Measurements from ENCODE around the gene C1orf105.
"Not testable (repeated sequence)": the region's sequence is repeated elsewhere in the genome, so short reads cannot be mapped to it uniquely, and the experiment has no call there.

The C1orf105 gene

DNA sequence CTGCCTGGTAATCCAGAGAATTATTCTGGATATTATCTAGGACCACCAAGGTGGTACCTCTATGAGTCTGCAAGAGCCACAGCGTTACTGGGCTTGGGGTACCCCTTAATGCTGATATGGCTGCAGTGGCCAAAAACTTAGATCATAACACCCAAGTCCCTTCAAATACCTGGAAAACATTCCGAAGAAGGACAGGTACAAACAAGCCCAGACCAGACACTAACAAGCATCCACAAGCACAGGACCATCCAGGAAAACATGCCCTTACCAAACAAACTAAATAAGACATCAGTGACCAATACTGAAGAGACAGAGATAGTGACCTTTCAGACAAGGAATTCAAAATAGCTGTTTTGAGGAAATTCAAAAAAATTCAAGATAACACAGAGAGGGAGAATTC, 2.9 kb downstream of the C1orf105 start:
- DNase-seq (ENCODE audit: low spot score) = no peak
- no peak for FAIRE-seq

DNA sequence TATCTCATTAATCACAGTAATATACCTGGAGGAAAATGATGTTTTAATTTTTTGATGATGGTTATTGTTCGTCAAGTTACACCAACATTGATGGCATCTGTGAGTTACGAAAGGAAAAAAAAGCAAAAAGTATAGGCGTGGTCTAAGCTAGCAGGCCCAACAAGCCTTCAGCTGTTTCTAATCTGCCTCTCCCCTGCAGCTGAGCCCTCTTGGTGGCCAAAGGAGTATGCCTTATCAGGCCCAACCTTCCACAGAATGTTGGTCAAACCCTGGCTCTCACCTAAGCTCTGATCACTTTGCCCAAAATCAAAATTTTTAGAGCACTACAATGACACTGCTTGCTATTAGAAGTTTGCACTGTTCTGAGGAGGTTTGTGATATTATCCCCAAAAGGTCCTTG, 4.9 kb downstream of the C1orf105 start:
- FAIRE-seq (no peak), DNase-seq (ENCODE audit: low spot score) (no peak)

DNA sequence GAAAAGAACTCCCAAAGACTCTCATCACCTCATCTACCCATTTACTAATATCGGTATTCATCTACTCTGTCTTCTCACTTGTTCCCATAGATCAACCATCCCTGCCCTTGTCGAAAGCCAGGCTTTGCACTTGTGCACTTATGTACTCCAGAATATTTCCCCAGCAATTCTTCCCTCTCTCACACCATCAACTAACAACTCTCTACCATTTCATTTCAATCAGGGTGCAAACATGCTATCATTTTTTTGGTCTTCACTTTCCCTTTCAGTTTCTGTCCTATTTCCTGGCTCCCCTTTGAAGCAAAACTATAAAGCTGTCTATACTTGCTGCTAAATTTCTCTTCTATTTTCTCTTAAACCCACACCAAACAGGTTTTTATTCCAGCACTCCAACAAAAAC, 6.7 kb downstream of the C1orf105 start:
- FAIRE-seq = no peak
- no peak for DNase-seq (ENCODE audit: low spot score)

DNA sequence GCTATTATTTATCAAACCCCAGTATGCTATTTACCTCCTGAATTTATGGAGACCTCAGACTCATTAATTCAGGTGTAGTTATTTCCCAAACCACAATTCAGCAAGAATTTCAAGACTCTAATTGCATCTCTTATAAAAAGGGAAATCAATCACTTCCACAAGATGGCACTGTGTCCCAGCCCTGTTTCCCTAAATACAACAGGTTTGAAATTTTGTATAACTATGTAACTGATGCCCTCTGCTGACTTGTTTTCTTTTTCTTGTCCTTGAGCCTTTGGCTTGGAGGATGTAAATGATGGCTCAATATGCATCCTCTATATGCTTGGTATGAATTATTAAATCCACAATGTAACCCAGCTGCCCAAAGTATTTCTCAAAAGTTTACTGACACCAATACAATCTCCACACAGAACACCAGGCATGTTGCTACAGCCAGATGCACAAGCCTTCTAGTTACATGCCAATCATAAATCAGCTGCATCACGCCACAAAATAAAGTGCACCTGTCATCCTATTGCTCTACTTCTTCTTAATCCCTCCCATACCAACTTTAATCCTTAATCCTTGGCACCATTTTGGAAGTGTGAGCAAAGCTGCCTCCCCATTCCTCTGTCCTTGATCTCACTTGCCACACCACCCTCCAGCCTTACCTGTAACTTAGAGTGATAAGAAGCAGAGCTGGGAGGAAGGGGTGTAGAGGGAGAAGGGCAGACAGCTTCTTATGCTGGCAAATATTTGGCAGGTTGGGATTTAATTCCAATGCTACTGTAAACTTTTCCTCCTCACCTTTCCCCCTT, 9.0 kb downstream of the C1orf105 start:
- FAIRE-seq (peak; percentile 79), DNase-seq (ENCODE audit: low spot score) (peak; percentile 68)

DNA sequence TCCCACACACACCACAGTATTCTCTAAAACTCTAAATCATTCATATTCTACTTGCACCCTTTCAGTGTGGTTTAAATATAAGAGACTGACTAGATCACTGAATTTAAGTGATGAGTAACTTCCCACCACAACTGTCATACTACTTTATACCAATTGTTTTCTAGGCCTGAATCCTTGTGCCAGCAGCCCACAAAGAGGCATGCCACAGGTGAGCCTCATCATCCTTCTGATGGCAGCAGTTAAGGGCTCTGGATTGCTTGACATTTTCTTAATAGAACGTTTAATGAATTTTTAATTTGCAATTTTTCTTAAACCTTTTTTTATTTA, 9.6 kb downstream of the C1orf105 start:
- FAIRE-seq (no peak), DNase-seq (ENCODE audit: low spot score) (no peak)

DNA sequence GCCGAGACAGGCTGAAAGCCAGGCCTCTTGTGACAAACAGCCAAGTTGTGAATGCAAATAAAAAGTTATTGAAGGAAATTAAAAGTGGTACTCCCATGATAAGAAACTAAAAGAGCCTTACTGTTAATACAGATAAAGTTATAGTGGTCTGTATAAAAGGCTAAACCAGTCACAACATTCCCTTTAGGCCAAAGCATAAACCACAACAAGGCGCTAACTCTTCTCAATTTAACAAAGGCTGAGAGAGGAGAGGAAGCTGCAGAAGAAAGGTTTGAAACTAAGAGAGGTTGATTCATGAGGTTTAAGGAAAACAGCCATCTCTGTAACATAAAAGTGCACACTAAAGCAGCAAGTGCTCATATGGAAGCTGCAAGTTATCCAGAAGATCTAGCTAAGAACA, 10.7 kb downstream of the C1orf105 start:
- FAIRE-seq = no peak
- no peak for DNase-seq (ENCODE audit: low spot score)

DNA sequence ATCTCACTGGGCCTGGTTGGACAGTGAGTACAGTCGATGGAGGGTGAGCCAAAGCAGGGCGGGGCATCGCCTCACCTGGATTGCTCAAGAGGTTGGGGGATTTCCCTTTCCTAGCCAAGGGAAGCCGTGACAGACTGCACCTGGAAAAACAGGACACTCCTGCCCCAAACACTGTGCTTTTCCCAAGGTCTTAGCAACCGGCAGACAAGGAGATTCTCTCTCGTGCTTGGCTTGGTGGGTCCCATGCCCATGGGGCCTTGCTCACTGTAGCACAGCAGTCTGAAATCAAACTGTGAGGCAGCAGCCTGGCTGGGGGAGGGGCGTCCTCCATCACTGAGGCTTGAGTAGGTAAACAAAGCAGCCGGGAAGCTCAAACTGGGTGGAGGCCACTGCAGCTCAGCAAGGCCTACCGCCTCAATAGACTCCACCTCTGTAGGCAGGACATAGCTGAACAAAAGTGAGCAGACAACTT, 11.3 kb downstream of the C1orf105 start:
- DNase-seq (ENCODE audit: low spot score) (no peak), FAIRE-seq (no peak)

DNA sequence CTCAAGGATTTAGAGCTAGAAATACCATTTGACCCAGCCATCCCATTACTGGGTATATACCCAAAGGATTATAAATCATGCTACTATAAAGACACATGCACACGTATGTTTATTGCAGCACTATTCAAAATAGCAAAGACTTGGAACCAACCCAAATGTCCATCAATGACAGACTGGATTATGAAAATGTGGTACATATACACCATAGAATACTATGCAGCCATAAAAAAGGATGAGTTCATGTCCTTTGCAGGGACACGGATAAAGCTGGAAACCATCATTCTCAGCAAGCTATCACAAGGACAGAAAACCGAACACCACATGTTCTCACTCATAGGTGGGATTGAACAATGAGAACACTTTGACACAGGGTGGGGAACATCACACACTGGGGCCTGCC, 16.7 kb downstream of the C1orf105 start:
- not testable (repeated sequence) for FAIRE-seq; DNase-seq (ENCODE audit: low spot score)

DNA sequence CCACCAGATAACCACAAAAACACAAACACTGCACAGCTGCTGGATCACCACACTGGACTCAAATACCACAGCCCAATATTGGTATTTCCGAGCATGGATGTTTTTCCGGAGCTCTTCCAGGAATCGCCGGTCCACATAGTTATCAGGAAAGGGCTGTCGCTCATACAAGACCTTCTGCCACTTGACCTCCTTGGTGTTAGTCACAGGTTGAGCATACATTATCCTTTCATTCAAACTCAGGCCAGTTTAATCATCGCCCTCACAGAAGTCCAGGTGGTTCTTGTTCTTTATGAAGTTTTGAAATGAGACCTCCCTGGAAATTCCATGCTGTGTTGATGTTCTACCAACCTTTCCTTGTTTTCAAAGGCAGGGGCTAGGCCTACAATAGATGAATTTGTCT, 21.9 kb downstream of the C1orf105 start:
- DNase-seq (ENCODE audit: low spot score) (no peak), FAIRE-seq (no peak)

DNA sequence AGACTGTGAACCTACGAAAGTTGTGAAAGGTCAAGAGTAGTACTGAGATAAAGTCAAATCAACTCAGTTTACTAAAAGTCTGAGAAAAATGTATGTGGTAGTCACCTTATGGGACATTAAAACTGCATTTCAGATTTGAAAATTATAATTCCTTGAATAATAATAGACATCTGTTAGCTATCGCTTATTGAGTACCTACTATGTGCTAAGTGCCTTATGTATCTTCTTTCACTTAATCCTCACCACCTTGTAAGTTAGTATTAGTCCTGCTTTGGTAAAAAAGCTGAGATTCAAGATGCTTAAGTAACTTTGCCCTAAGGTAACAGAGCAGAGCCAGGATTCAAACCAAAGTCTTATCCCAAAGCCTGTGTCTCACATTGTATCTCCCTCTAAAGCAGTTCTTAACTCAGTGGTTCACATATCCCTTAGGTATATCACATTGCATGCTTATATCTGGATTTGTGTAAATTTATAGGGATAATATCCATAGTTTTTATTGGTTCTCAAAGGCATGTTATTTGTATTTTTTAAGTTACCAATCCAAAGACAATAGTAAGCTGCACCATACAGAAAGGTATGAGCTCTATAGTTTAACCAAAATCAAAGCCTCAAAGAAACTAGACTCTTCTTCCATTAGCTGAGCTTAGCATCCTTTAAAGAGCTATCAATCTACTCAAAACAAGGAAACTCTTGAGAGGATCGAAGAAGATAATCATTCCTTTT, 22.5 kb downstream of the C1orf105 start:
- FAIRE-seq (no peak), DNase-seq (ENCODE audit: low spot score) (no peak)

DNA sequence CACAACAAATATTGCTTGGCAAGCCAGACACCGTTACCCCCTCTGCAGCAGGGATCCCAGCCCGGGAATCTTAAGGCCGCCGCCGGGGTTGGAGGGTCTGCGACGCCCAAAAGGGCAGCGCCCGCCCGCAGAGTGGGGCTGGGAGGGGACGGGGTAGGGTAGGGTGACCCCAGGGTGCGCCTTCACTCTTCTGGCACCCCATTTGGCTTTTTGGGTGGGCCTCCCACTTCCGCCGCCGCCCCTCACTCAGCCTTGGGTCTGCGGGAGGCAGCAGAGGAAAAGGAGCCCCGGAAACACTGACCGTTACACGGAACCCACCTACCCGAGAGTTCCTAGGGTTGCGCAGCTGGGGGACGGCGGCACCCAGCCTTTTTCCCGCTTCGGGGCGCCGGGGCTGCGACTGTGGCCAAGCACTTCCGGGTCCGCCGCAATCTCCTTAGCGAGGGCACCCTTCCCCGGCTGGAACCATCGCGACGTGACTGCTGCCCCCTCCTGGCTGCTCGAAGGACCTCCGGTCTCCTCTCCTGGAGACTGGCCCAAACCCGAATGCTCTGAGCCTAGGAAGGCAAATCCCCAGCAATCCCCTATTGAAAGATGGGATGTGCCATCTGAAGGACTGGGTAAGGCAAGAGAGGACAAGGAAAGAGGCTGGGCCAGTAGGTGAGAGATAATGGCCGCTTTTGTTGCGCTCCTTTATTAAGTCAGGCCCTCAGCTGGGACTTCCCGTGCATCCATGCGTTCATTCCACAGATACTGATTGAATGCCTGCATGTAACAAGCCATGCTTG, 23.4 kb downstream of the C1orf105 start, which contains the start of gene PIGC:
TSS of gene PIGC (minus strand) at position 404 of the 788 bp plus-strand sequence. CDS start 1,447 bp downstream, outside the sequence.
- peak; percentile 79 for DNase-seq (ENCODE audit: low spot score)
- peak; percentile 61 for FAIRE-seq

DNA sequence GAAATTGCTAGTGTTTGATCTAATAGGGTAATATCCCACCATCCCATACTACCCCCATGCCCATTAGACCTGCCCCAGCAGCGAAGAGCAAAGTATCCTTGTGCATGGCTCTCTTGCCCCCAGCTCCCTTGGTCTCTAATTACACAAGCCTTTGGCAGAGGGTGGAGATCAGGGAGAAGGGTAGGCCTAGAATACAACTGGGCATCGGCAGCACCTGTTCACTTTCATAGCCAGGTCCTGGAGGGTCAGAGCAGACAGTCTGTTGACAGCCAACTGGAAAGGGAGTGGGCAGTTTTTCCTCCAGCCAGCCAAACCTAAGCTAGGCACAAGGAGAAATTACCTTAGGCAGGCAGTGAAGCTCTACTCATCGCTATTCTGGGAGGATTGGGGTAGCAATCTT, 26.1 kb downstream of the C1orf105 start:
- FAIRE-seq (no peak), DNase-seq (ENCODE audit: low spot score) (no peak)

DNA sequence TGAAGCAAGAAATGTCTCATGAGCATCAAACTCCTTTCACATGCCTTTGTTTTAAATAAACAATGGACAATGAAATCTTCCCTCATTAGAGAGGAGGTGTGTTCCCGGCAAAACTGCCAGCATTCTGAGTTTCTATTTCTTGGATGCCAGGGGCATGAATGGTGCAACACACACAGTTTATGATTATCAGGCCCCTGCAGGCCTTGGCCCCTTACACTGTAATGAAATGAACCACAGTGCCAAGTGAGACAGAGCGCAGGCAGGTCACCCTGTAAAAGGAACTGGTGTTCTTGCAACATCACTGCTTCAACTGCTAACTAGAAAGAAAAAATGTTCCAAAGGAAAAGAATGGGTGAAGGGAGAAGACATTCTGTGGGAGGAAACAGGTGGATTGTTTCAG, 27.2 kb downstream of the C1orf105 start:
- no peak for DNase-seq (ENCODE audit: low spot score)
- no peak for FAIRE-seq

DNA sequence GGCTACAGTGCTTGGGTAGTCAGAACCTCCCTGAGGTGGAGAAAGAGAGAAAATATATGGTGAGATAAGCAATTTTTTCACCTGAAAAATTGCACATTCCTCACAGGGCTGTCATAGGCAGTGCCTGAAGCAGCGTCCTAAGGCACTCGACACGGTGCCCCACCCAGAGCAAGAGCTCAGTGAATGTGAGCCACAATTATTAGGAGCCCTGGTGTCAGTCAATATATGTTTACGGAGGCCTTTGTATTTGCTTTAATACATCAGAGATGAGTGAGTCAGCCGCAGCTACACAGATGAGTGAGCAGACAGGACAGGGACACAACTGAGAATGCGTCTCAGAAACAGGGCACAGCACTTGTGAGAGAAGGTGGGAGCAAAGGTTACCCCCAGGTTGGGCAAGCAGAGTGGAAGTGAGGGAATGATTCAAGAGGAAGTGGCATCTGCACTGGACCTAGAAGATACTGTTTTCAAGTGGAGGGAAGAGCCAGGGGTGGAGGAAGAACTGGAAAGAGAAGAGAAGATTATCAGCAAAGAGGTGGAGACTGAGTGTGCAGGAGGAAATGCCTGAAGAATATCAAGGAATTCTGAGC, 28.6 kb downstream of the C1orf105 start:
- DNase-seq (ENCODE audit: low spot score) (peak; percentile 98), FAIRE-seq (peak; percentile 86)

DNA sequence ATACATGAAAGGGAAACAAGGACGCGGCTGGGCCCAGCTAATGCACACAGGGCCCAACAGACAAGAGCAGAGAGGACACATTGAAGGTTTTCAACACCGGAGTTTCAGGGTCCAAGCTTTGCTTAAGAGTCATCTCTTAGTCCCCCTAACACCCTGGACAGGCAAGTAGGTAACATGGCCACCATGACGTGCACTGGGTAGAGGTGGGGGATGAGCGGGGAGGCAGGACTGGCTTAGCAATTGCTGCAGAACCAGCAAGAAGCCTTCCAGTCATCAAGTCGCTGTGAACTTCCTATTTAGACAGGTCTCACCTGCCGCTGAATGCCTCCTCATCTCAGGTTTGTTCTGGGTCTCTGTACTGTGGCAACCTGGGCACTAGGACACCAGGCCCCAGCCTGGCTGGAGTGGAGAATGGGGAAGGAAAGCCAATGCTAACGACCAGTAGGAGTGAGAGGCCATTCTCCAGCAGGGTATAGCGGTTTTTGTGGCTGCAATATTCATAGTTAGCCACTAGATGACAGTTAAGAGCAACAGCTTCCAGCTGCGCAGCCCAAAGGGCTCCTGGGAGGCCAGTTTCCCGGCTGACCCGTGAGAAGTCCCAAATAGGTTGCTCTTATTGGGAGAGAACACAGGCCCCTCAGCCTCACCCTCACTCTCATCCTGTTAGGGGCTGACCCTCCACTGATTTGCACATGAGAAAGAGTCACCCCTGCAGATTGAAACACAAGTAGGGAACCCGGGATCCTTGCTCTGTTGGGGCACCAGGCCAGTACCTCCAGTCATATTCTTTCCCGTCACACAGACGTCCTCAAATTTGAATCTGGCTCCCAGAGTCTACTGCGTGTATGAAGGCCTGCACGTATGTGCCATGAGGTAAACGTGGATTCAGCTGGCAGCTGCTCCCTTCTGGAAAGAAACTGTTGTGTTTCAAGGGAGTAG, 29.4 kb downstream of the C1orf105 start:
- no peak for FAIRE-seq
- peak; percentile 54 for DNase-seq (ENCODE audit: low spot score)

DNA sequence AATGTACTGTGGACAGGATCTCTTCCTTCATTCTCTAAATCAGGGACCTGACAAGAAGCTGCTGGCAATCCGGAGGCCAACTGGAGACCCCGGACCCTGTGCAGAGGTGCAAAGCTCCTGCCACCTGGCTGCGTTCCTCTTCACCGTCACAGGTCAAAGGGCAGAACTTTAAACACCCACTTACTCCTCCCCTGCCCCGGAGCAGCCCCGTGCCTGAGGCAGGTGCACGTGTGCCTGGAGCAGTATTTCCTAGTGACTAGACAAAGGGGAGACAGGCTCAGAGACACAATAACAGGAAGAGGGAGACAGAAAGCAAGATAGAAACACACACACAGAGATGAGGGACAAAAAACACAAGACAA, 30.0 kb downstream of the C1orf105 start:
- DNase-seq (ENCODE audit: low spot score) (no peak), FAIRE-seq (no peak)

DNA sequence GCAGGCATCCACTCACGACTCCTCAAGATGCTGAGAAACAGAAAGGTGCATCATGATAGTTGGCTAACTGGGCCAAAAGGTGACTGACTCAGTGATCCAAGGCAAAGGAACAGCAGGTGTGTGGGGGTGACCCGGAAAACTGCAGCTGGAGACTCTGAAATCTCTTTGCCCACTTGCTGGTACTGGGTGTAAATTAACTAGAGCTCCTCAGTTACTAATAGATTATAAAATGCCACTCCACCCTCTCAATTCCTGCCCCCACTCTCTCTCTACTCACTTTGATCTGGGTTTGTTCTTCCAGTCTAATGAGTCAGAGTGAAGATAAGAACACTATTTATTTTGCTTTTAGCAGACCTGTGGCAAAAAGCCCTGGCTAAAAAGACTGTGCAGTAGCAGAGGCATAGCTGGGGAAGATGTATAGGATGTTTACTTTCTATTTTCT, 30.5 kb downstream of the C1orf105 start:
- peak; percentile 72 for FAIRE-seq
- peak; percentile 62 for DNase-seq (ENCODE audit: low spot score)

DNA sequence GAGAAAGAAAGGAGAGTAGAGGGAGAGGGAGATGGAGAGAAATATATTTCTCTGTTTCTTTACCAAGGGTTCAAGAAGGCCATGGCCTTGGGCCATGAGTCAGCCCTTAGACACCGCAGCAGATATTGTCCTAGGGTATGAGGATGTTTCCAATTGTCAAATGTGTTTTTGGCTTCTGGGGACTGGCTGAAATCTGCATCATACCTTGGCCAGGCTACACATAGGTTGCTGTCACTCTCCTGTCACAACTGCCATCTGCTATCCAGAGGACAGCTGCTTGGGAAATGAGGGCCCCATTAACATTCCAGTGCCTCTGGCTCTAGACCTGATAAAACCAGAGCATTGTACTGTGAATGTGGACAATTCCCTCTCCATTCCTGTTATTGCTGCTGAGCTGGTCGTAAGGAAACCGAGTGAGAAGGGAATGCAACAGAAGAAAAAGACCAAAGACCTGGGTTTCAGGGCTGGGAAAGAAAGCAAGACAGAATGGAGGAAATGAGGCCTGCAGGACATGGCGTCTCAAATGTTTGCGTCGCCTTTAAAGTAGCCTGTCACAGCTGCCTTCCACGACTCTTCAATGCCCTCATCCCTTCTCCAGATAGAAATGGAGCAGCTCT, 32.2 kb downstream of the C1orf105 start:
- DNase-seq (ENCODE audit: low spot score) (no peak), FAIRE-seq (no peak)

DNA sequence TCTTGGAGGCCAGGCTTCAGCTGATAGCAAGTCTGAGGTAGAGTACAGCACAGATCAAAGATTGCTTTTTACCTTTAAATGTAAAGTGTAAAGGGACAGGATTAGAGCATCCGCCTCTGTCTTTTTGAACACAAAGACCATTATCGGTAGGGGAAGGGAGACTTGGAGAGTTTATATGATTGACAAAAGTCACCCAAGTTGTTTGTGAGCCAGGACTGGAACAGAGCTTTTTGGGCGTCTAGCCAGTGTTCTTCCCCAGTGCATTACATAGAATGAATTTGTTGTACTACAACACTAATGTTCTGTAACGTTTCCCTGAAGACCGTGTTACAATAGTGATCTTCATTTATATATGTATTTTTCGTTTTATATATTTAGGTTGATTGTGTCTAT, 32.7 kb downstream of the C1orf105 start:
- FAIRE-seq (no peak), DNase-seq (ENCODE audit: low spot score) (no peak)

DNA sequence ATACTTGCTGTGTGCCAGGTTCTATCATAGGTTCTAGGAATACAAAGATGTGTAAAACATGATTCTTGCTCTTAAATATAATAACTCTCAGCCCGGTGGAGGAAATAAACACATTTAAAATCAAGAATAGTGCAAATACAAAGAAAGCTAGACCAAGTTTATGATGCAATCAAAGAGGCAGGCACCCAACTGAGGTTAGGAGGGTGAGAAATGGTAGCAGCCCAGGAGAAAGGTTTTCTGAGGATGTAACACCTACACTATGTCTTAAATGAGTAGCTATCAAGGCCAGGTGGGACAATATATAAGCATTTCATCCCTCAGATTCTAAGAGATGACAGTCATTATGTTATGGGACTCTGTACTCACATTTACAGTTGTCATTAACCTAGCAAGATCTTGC, 33.1 kb downstream of the C1orf105 start:
- FAIRE-seq (no peak), DNase-seq (ENCODE audit: low spot score) (no peak)

All from RCC 7860 (cell line).